Measurements from ENCODE around the gene SAMD4B. TPM values are rescaled to one million over a fixed set of nuclear protein-coding genes. Genes with fewer than 3 reads are reported as not detected.

SAMD4B gene
- total and polyA plus RNA-seq, 12 donors = 35.5 to 92.8 (median 49.8) TPM

DNA sequence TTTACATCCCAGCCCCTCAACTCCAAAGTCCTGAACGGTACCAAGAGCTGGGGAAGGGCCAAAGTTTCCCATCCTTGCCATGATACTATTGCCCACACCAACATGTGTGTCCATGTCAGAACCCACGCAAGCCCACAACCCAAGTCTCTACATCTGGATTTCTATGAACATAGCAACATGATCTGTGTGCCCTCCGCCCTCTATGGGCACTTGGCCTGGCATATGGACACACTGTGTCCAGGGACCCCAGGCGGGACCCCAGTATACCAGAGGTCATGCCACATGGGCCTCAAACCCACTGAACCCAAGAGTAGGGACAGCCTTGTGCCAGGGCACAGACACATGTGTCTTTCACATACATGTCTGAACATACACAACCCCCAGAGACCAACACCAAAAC, 23.5 kb upstream of the SAMD4B start:
- TF ChIP-seq, protein P1, sequence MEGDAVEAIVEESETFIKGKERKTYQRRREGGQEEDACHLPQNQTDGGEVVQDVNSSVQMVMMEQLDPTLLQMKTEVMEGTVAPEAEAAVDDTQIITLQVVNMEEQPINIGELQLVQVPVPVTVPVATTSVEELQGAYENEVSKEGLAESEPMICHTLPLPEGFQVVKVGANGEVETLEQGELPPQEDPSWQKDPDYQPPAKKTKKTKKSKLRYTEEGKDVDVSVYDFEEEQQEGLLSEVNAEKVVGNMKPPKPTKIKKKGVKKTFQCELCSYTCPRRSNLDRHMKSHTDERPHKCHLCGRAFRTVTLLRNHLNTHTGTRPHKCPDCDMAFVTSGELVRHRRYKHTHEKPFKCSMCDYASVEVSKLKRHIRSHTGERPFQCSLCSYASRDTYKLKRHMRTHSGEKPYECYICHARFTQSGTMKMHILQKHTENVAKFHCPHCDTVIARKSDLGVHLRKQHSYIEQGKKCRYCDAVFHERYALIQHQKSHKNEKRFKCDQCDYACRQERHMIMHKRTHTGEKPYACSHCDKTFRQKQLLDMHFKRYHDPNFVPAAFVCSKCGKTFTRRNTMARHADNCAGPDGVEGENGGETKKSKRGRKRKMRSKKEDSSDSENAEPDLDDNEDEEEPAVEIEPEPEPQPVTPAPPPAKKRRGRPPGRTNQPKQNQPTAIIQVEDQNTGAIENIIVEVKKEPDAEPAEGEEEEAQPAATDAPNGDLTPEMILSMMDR (IDR thresholded peaks at IDR 0.05) = no peak
- ATAC-seq (no peak), DNase-seq (no peak)
- WGBS, 2 donors = 94 to 95% methylated on average over 4 of the region's 4 CpGs
- Histone ChIP-seq H3K27ac (no peak overlapping the region), H3K27me3 (peaks cover 0 to 23% (median 0%) of the 10 kb centered on the region in 7 donors), H3K4me3 (no peak overlapping the region), H3K36me3 (peaks cover 0 to 16% (median 0%) of the 10 kb centered on the region in 9 donors), H3K4me1 (peaks cover 0 to 4% (median 0%) of the 10 kb centered on the region in 9 donors), H3K9me3 (no peaks in the 10 kb centered on the region)
- intact Hi-C loops (cut with DNase I) = no loop called here

DNA sequence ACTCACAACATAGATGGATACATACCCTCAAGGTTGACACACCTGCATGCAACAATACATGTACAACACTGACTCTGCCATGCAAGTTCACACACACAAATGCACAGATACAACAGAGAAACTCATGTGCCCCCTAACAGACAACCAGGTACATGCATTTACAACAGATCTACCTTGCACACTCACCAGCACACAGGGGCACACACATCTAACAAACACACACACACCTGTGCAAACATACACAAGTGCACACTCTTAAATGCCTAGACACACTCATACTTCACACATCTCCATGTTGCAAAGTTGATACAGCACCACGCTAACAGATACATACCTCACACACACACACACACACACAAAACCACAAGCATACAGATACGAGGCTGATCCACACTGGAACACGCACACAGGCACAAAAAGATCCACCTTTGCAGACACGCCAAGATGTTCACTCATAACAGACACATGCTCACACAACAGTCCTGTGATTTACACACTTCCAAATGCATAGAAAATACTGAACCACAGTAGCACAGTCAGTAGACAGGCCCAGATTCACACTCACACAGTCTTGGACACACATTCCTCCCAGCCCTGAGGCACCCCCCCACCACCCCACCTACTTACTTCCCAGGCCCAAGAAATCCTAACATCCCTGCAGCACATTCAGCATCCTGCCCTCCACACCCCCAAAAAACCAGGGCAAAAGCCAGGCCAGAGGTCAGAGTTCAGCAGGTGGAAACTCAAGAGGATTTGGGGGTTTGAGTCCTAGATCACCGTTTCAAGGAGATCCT, 22.9 kb upstream of the SAMD4B start:
- Histone ChIP-seq H3K4me3 (no peak overlapping the region), H3K4me1 (peaks cover 0 to 4% (median 0%) of the 10 kb centered on the region in 9 donors), H3K27ac (no peak overlapping the region), H3K36me3 (peaks cover 0 to 10% (median 0%) of the 10 kb centered on the region in 9 donors), H3K9me3 (no peaks in the 10 kb centered on the region), H3K27me3 (peaks cover 0 to 23% (median 0%) of the 10 kb centered on the region in 7 donors)
- TF ChIP-seq, protein P1 (IDR thresholded peaks at IDR 0.05) = no peak
- intact Hi-C loops (cut with DNase I) = no loop called here
- 86 to 91% methylated on average over 5 of the region's 5 CpGs for WGBS, 2 donors
- DNase-seq (no peak), ATAC-seq (no peak)

DNA sequence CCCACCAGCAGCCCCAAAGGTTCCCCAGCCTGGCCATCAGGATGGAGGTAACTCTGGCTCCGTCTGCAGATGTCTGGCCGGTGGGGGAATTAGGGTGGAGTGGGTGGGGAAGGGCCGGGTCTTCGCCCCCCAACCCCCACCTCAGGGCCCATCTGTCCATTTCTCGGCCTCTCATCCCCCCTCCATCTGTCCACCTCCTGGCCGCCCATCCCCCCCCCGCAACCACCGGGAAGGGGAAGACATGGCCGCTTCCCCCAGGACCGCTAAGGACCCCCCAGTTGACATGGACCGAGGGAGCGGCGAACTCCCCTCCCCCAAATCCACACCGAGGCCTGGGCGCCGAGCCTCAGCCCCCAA, 22.4 kb upstream of the SAMD4B start:
- Histone ChIP-seq H3K4me3 (peak overlapping the region in 2 of 10 donors; percentile 39 to 44), H3K27ac (no peak overlapping the region), H3K36me3 (peaks cover 0 to 5% (median 0%) of the 10 kb centered on the region in 9 donors), H3K27me3 (peaks cover 0 to 23% (median 0%) of the 10 kb centered on the region in 7 donors), H3K4me1 (peaks cover 0 to 4% (median 0%) of the 10 kb centered on the region in 9 donors), H3K9me3 (no peaks in the 10 kb centered on the region)
- WGBS, 2 donors = 33 to 36% methylated on average over 9 to 15 of the region's 16 CpGs
- TF ChIP-seq, protein P1 (IDR thresholded peaks at IDR 0.05) = no peak
- ATAC-seq (no peak), DNase-seq (no peak)
- intact Hi-C loops (cut with DNase I) = loop anchor here in 5 of 10 donors (10.0 kb wide), 6 partner anchors 105 to 365 kb away; partner anchors contain the start of genes NCCRP1 (in 2 of the 5) and FBXO17 (in 1 of the 5)

DNA sequence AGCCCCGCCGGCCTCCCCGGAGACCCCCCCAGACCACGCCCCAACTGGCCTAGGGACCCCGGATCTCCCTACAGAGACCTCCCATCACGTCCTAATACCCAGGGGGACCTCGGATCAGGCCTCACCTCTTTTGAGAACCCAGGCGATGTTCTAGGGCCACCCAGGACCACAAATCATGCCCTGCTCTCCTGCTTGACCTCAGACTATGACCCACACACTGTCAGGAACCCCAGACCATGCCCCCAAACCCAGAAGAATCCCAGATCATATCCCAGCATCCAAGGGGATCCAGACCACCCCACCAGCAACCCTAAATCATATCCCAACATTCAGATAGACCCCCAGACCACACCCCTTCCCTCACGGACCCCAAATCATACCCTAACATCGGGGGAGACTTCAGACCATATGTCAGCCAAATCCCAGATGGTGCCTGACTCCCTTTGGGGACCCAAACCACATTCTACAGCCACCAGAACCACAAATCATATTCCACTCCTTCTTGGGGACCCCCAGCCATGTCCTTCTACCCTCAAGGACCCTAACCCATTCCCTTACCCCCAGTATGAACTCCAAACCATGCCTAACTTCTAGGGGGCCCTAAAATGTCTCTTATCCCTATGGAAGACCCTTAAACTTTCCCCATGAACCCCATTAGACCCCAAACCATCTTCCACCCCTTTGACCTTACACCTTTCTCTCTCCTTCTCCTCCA, 20.9 kb upstream of the SAMD4B start:
- no peaks in the 10 kb centered on the region for H3K9me3 ChIP-seq
- no peaks in the 10 kb centered on the region for H3K36me3 ChIP-seq
- no peak overlapping the region for H3K27ac ChIP-seq
- TF ChIP-seq, protein P1 (IDR thresholded peaks at IDR 0.05) = no peak
- intact Hi-C loops (cut with DNase I) = loop anchor here in 5 of 10 donors (10.0 kb wide), 6 partner anchors 106 to 366 kb away; partner anchors contain the start of genes NCCRP1 (in 2 of the 5) and FBXO17 (in 1 of the 5)
- H3K4me3 ChIP-seq = peak overlapping the region in 5 of 10 donors; percentile 8 to 48 (median 28)
- H3K4me1 ChIP-seq = peaks cover 0 to 4% (median 0%) of the 10 kb centered on the region in 9 donors
- ATAC-seq (no peak), DNase-seq (no peak)
- H3K27me3 ChIP-seq = peaks cover 0 to 21% (median 0%) of the 10 kb centered on the region in 7 donors
- WGBS, 2 donors = 24 to 32% methylated on average over 5 to 10 of the region's 10 CpGs

Measured in heart right ventricle (tissue), 16 donors.